Prostate gland (tissue), 2 donors: Measurements from ENCODE around the gene UIMC1. TPM values are rescaled to one million over a fixed set of nuclear protein-coding genes. Genes with fewer than 3 reads are reported as not detected.
"Not testable (repeated sequence)": the region's sequence is repeated elsewhere in the genome, so short reads cannot be mapped to it uniquely, and the experiment has no call there.

Source experiments
- DNase-seq: peaks from one replicate; pipeline ENCODE4 v3.0.0-alpha.2; 2019; ENCODE audit warnings: low spot score
- H3K27ac ChIP-seq, 2 donors: fragments of 200-600 bp; sonication (generic); 2 replicates each; pipeline ENCODE4 v1.5.1; 2017 to 2019
- H3K27me3 ChIP-seq: fragments of 200-600 bp; sonication (generic); replicated peaks from 2 replicates; pipeline ENCODE4 v1.5.1; 2019; ENCODE audit not compliant: insufficient read depth
- H3K36me3 ChIP-seq, 2 donors: fragments of 200-600 bp; sonication (generic); 1 replicate in 1 of 2; 2 replicates in 1 of 2; pipeline versions ENCODE4 v1.5.1 to v1.8.1; 2017 to 2019
- H3K4me1 ChIP-seq: fragments of 200-600 bp; sonication (generic); replicated peaks from 2 replicates; pipeline ENCODE4 v1.5.1; 2019
- H3K4me3 ChIP-seq, 2 donors: fragments of 200-600 bp; sonication (generic); 2 replicates each; pipeline ENCODE4 v1.5.1; 2017 to 2019
- H3K9me3 ChIP-seq: fragments of 200-600 bp; sonication (generic); 2 replicates; pipeline ENCODE4 v1.5.1; 2017
- POLR2A ChIP-seq: fragments of 450-650 bp; IDR thresholded peaks from one replicate; pipeline ENCODE4 v1.6.1; 2016; ENCODE audit warnings: antibody characterized with exemption, mild to moderate bottlenecking
- POLR2AphosphoS5 ChIP-seq: sonication (generic); formaldehyde crosslinking; IDR thresholded peaks from one replicate; pipeline ENCODE4 v1.6.1; 2017; ENCODE audit warnings: antibody characterized with exemption
- WGBS: methylation state at CpG from one replicate; pipeline ENCODE4 v1.1.5; 2018; 5-methylcytosine and 5-hydroxymethylcytosine counted together
- intact Hi-C: fragments of 100-400 bp; cut with DNase I; formaldehyde crosslinking; loops from one replicate; pipeline ENCODE4 v1.14.2; 2022
- total RNA-seq, 2 donors: library from RNA; depleted of rRNA; stranded (reverse); fragments of >200 nt; gene quantifications; one replicate each; pipeline ENCODE4 v1.1.0, GENCODE V29; 2016
- TF ChIP-seq, protein P1 (sequence below), 4 experiments: fragments of 200-600 bp in 2 of 4; fragments of 450-650 bp in 2 of 4; sonication (generic) in 2 of 4; IDR thresholded peaks; 1 replicate in 3 of 4; 2 replicates in 1 of 4; pipeline ENCODE4 v1.5.1; 2016 to 2019; ENCODE audit warnings: antibody characterized with exemption in 4 of 4, mild to moderate bottlenecking in 2 of 4, moderate library complexity in 2 of 4

UIMC1 gene
- total RNA-seq, 2 donors from 2014 or later: 29.3 to 38.3 TPM

DNA sequence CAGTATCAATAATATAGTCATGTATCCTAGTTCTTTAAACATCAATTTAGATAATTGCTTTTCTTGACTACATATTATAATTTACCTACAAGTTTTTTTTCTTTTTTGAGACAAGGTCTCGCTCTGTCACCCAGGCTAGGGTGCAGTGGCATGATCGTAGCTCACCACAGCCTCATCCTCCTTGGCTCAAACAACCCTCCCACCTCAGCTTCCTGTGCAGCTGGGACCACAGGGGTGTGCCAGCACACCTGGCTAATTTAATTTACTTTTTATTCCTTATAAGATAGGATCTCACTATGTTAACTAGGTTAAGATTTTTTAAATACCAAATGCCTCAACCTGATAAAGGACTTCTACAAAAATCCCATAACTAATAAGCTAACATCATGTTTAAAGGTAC, 21.1 kb downstream of the UIMC1 start:
- WGBS: 74% methylated on average over 2 of the region's 2 CpGs
- Histone ChIP-seq H3K27ac (no peak overlapping the region), H3K36me3 (no peaks in the 10 kb centered on the region), H3K4me1 (no peaks in the 10 kb centered on the region), H3K27me3 (no peaks in the 10 kb centered on the region), H3K9me3 (no peaks in the 10 kb centered on the region), H3K4me3 (no peak overlapping the region)
- no peak for DNase-seq
- TF ChIP-seq, protein P1, sequence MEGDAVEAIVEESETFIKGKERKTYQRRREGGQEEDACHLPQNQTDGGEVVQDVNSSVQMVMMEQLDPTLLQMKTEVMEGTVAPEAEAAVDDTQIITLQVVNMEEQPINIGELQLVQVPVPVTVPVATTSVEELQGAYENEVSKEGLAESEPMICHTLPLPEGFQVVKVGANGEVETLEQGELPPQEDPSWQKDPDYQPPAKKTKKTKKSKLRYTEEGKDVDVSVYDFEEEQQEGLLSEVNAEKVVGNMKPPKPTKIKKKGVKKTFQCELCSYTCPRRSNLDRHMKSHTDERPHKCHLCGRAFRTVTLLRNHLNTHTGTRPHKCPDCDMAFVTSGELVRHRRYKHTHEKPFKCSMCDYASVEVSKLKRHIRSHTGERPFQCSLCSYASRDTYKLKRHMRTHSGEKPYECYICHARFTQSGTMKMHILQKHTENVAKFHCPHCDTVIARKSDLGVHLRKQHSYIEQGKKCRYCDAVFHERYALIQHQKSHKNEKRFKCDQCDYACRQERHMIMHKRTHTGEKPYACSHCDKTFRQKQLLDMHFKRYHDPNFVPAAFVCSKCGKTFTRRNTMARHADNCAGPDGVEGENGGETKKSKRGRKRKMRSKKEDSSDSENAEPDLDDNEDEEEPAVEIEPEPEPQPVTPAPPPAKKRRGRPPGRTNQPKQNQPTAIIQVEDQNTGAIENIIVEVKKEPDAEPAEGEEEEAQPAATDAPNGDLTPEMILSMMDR (IDR thresholded peaks at IDR 0.05): no peak
- TF ChIP-seq POLR2AphosphoS5: no peak
- TF ChIP-seq POLR2A: no peak
- intact Hi-C loops: no loop called here

DNA sequence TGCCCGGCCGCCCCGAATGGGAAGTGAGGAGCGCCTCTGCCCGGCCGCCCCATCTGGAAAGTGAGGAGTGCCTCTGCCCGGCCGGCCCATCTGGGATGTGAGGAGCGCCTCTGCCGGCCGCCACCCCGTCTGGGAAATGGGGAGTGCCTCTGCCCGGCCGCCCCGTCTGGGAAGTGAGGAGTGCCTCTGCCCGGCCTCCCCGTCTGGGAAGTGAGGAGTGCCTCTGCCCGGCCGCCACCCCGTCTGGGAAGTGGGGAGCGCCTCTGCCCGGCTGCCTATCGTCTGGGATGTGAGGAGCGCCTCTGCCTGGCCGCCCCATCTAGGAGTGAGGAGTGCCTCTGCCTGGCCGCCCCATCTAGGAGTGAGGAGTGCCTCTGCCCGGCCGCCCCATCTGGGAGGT, 22.4 kb downstream of the UIMC1 start:
- intact Hi-C loops, H3K4me3 ChIP-seq, H3K36me3 ChIP-seq, H3K9me3 ChIP-seq, H3K27me3 ChIP-seq, H3K4me1 ChIP-seq, DNase-seq, H3K27ac ChIP-seq: not testable (repeated sequence)
- WGBS: 97% methylated on average over 27 of the region's 28 CpGs

DNA sequence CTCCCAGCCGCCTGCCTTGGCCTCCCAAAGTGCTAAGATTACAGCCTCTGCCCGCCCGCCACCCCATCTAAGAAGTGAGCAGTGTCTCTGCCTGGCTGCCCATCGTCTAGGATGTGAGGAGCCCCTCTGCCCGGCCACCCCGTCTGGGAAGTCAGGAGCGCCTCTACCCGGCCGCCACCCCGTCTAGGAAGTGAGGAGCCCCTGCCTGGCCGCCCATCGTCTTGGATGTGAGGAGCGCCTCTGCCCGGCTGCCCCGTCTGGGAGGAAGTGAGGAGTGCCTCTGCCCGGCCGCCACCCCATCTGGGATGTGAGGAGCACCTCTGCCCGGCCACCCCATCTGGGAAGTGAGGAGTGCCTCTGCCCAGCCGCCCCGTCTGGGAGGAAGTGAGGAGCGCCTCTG, 23.0 kb downstream of the UIMC1 start:
- H3K27ac ChIP-seq, H3K27me3 ChIP-seq, DNase-seq, H3K4me1 ChIP-seq, intact Hi-C loops, H3K36me3 ChIP-seq, H3K4me3 ChIP-seq, H3K9me3 ChIP-seq: not testable (repeated sequence)
- 96% methylated on average over 19 of the region's 21 CpGs for WGBS

DNA sequence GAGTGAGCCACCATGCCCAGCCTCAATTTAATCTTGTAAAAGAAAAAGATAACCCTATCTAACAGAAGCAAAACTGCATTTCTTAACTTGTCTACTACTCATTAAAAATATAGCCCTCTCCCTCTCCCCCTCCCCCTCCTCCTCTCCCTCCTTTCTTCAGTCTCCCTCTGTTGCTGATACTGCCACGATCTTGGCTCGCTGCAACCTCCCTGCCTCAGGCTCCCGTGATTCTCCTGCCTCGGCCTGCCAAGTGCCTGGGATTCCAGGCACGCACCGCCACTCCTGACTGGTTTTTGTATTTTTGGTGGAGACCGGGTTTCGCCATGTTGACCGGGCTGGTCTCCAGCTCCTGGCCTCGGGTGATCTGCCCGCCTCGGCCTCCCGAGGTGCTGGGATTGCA, 23.5 kb downstream of the UIMC1 start:
- H3K36me3 ChIP-seq, H3K4me1 ChIP-seq, H3K27ac ChIP-seq, H3K27me3 ChIP-seq, DNase-seq, intact Hi-C loops, H3K9me3 ChIP-seq, H3K4me3 ChIP-seq: not testable (repeated sequence)
- WGBS: 80% methylated on average over 9 of the region's 13 CpGs

DNA sequence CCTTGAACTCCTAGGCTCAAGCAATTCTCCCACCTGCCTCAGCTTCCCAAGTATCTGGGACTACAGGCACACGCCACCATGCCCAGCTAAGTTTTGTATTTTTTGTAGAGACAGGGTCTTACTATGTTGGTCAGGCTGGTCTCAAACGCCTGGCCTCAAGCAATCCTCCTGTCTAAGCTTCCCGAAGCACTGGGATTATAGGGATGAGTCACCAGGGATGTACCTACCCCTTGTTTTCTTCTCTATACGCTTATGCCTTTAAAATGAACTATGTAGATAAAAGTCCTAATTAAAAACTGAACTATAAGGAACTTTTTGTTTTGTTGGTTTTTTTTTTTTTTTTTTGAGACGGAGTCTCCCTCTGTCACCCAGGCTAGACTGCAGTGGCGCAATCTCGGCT, 25.8 kb downstream of the UIMC1 start:
- 87% methylated on average over 7 of the region's 7 CpGs for WGBS
- Histone ChIP-seq H3K4me3 (no peak overlapping the region), H3K27me3 (no peaks in the 10 kb centered on the region), H3K4me1 (no peaks in the 10 kb centered on the region), H3K36me3 (no peaks in the 10 kb centered on the region), H3K9me3 (no peaks in the 10 kb centered on the region), H3K27ac (no peak overlapping the region)
- intact Hi-C loops: no loop called here
- TF ChIP-seq, protein P1 (IDR thresholded peaks at IDR 0.05): no peak
- TF ChIP-seq POLR2AphosphoS5: no peak
- TF ChIP-seq POLR2A: no peak
- no peak for DNase-seq

DNA sequence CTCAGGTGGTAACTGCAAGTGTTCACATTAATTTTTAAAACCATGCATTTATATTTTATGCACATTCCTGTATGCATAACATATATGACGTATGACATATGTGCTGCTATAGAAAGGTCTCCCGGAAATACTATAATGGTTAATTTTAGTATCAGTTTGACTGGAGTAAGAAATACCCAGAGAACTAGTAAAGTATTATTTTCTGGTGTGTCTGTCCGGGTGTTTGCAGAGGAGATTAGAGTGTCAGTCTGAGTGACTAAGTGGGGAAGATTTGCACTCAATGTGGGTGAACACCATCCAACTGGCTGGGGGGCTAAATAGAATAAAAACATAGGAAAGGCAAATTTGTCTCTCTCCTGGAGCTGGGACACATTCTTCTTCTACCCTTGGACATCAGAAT, 26.9 kb downstream of the UIMC1 start:
- no peak for DNase-seq
- no peaks in the 10 kb centered on the region for H3K27me3 ChIP-seq
- 90% methylated on average over 3 of the region's 3 CpGs for WGBS
- no peak overlapping the region for H3K27ac ChIP-seq
- no peaks in the 10 kb centered on the region for H3K36me3 ChIP-seq
- intact Hi-C loops: no loop called here
- H3K4me3 ChIP-seq: no peak overlapping the region
- TF ChIP-seq POLR2AphosphoS5: no peak
- TF ChIP-seq POLR2A: no peak
- TF ChIP-seq, protein P1 (IDR thresholded peaks at IDR 0.05): no peak
- H3K4me1 ChIP-seq: no peaks in the 10 kb centered on the region
- no peaks in the 10 kb centered on the region for H3K9me3 ChIP-seq
